Type B pancreatic cell (in vitro differentiated cells): ENCODE measurements around the gene DNAI4. TPM values are rescaled to one million over a fixed set of nuclear protein-coding genes. Genes with fewer than 3 reads are reported as not detected.
"Not testable (repeated sequence)": the region's sequence is repeated elsewhere in the genome, so short reads cannot be mapped to it uniquely, and the experiment has no call there.

Source experiments
- DNase-seq: peaks from one replicate; pipeline ENCODE4 v3.0.0; 2021; ENCODE audit warnings: mixed read lengths; ENCODE audit not compliant: unreplicated experiment; ENCODE audit errors: extremely low spot score
- H3K27ac Mint-ChIP-seq: 2 replicates; pipeline ENCODE4 v1.8.0; 2021; ENCODE audit warnings: mild to moderate bottlenecking, mixed read lengths
- H3K27me3 Mint-ChIP-seq: 2 replicates; pipeline ENCODE4 v1.8.0; 2021; ENCODE audit warnings: mixed read lengths
- H3K36me3 Mint-ChIP-seq: 2 replicates; pipeline ENCODE4 v1.8.0; 2021; ENCODE audit warnings: mixed read lengths
- H3K4me1 Mint-ChIP-seq: one replicate; pipeline ENCODE4 v1.8.0; 2021; ENCODE audit warnings: mixed read lengths; ENCODE audit not compliant: unreplicated experiment
- H3K4me3 Mint-ChIP-seq: 2 replicates; pipeline ENCODE4 v1.8.0; 2021; ENCODE audit warnings: mild to moderate bottlenecking, mixed read lengths
- H3K9me3 Mint-ChIP-seq: 2 replicates; pipeline ENCODE4 v1.8.0; 2021; ENCODE audit warnings: mixed read lengths
- total RNA-seq: library from RNA; stranded (reverse); gene quantifications from 2 replicates; pipeline ENCODE4 v1.2.1, GENCODE V29; 2021; ENCODE audit warnings: low replicate concordance
- TF ChIP-seq, protein P1 (sequence below): fragments of 200-600 bp; sonication (generic); conservative IDR thresholded peaks from 2 replicates; pipeline ENCODE4 v1.5.0; 2021; ENCODE audit warnings: antibody characterized with exemption, mild to moderate bottlenecking

Gene DNAI4
- total RNA-seq, 1 donor from 2014 or later, result 20.1 TPM

GRCh38 chr1:66876664-66877063, 48.0 kb downstream of the DNAI4 start:
- Mint-ChIP-seq H3K9me3 (peaks cover 11% of the 10 kb centered on the region), H3K4me1 (no peaks in the 10 kb centered on the region), H3K27ac (no peak overlapping the region), H3K36me3 (peaks cover 6% of the 10 kb centered on the region), H3K27me3 (no peaks in the 10 kb centered on the region), H3K4me3 (no peak overlapping the region)
- TF ChIP-seq, protein P1, sequence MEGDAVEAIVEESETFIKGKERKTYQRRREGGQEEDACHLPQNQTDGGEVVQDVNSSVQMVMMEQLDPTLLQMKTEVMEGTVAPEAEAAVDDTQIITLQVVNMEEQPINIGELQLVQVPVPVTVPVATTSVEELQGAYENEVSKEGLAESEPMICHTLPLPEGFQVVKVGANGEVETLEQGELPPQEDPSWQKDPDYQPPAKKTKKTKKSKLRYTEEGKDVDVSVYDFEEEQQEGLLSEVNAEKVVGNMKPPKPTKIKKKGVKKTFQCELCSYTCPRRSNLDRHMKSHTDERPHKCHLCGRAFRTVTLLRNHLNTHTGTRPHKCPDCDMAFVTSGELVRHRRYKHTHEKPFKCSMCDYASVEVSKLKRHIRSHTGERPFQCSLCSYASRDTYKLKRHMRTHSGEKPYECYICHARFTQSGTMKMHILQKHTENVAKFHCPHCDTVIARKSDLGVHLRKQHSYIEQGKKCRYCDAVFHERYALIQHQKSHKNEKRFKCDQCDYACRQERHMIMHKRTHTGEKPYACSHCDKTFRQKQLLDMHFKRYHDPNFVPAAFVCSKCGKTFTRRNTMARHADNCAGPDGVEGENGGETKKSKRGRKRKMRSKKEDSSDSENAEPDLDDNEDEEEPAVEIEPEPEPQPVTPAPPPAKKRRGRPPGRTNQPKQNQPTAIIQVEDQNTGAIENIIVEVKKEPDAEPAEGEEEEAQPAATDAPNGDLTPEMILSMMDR, result no peak
- no peak for DNase-seq

DNA sequence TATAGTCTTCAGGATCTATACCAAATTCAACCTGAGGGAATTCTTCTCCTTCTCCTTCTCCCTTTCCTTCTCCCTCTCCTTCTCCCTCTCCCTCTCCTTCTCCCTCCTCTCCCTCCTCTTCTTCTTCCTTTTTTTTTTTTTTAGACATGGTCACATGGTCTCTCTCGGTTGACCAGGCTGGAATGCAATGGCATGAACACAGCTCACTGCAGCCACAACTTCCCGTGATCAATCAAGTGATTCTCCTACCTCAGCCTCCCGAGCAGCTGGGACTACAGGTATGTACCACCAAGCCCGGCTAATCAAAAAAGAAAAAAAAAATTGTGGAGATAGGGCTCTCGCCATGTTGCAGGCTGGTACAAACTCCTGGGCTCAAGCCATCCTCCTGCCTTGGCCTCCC, 51.5 kb downstream of the DNAI4 start:
- no peaks in the 10 kb centered on the region for H3K4me1 Mint-ChIP-seq
- H3K4me3 Mint-ChIP-seq, result no peak overlapping the region
- H3K9me3 Mint-ChIP-seq, result no peaks in the 10 kb centered on the region

DNA sequence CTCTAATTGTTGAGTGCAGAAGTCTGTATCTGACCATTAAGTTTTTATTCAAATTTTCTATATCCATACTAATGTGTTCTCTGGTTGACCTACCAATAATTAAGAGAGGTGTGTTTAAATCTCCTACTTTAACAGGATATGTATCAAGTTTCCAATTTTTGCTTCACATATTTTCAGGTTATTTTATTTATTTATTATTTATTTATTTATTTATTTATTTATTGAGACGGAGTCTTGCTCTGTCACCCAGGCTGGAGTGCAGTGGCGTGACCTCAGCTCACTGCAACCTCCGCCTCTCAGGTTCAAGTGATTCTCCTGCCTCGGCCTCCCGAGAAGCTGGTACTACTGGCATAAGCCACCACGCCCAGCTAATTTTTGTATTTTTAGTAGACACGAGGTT, 52.6 kb downstream of the DNAI4 start:
- DNase-seq, H3K4me3 Mint-ChIP-seq, H3K27me3 Mint-ChIP-seq, H3K9me3 Mint-ChIP-seq, H3K27ac Mint-ChIP-seq, H3K4me1 Mint-ChIP-seq, H3K36me3 Mint-ChIP-seq: not testable (repeated sequence)

More for the DNA sequence above, 51.5 kb downstream of the DNAI4 start:
- H3K27me3 Mint-ChIP-seq, result no peaks in the 10 kb centered on the region
- TF ChIP-seq, protein P1, result no peak
- H3K36me3 Mint-ChIP-seq, result peaks cover 3% of the 10 kb centered on the region
- no peak overlapping the region for H3K27ac Mint-ChIP-seq
- no peak for DNase-seq

- Mint-ChIP-seq H3K9me3 (no peaks in the 10 kb centered on the region), H3K27ac (no peak overlapping the region), H3K4me1 (no peaks in the 10 kb centered on the region), H3K36me3 (peaks cover 3% of the 10 kb centered on the region), H3K27me3 (no peaks in the 10 kb centered on the region), H3K4me3 (no peak overlapping the region)
- TF ChIP-seq, protein P1, result no peak
- no peak for DNase-seq
Measured at GRCh38 chr1:66867501-66867900, 57.2 kb downstream of the DNAI4 start.

- Mint-ChIP-seq H3K4me1 (no peaks in the 10 kb centered on the region), H3K4me3 (no peak overlapping the region), H3K9me3 (no peaks in the 10 kb centered on the region), H3K27me3 (no peaks in the 10 kb centered on the region), H3K36me3 (no peaks in the 10 kb centered on the region), H3K27ac (no peak overlapping the region)
- no peak for DNase-seq
- TF ChIP-seq, protein P1, result no peak
Measured at GRCh38 chr1:66860529-66860928, 64.1 kb downstream of the DNAI4 start.

GRCh38 chr1:66853379-66853778, 71.3 kb downstream of the DNAI4 start:
- no peak overlapping the region for H3K4me3 Mint-ChIP-seq
- H3K27ac Mint-ChIP-seq, result no peak overlapping the region
- no peaks in the 10 kb centered on the region for H3K27me3 Mint-ChIP-seq
- DNase-seq, result no peak
- no peaks in the 10 kb centered on the region for H3K36me3 Mint-ChIP-seq
- peaks cover 6% of the 10 kb centered on the region for H3K9me3 Mint-ChIP-seq
- TF ChIP-seq, protein P1, result no peak
- H3K4me1 Mint-ChIP-seq, result no peaks in the 10 kb centered on the region
